HL-60/S4 treated with phorbol 12-myristate 13-acetate at 8.2 ng/mL for 4 days and 3 days (cell line): ENCODE data around the gene MICAL3.
"Not testable (repeated sequence)": the region's sequence is repeated elsewhere in the genome, so short reads cannot be mapped to it uniquely, and the experiment has no call there.

ENCODE experiments used
- in situ Hi-C: fragments of 300-500 bp; cut with MboI; formaldehyde crosslinking; loops from 2 replicates; pipeline ENCODE4 v1.15.0; 2022; ENCODE audit warnings: low sequenced_read_pairs

Gene MICAL3

GRCh38 chr22:17775781-17776465, 248.4 kb downstream of the MICAL3 start:
- in situ Hi-C loops = no loop called here

DNA sequence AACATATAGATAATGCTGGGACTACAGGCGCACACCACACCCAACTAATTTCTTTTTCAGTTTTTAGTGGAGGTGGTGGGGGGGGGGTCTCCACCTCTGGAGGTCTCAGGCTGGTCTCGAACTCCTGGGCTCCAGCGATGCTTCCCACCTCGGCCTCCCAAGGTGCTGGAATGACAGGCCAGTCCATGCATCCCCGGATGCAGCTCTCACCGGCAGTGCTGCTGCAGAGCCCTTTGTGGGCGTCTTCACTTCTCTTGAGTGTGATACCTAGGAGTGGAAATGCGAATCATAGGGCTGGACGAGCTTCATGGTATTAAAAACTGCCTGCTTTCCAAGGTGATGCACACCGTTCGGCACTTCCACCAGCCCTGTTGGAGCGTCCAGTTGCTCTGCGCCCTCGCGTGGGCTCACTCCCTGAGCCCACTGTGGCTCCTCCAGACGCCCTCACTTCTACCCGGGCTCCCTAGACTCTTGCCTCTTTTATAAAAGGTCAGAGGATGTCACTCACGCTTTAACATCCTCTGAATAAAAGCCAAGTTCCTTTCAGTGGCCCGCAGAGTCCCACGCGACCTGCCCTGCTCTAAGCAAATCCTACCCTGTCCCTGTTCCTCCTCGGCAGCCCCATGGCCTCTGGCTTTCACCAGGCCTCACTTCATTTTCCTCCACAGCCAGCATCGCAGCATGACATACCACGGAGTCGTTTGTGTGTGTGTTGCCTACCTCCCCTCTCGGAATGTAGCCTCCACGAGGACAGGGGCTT, 249.3 kb downstream of the MICAL3 start:
- in situ Hi-C loops = no loop called here

DNA sequence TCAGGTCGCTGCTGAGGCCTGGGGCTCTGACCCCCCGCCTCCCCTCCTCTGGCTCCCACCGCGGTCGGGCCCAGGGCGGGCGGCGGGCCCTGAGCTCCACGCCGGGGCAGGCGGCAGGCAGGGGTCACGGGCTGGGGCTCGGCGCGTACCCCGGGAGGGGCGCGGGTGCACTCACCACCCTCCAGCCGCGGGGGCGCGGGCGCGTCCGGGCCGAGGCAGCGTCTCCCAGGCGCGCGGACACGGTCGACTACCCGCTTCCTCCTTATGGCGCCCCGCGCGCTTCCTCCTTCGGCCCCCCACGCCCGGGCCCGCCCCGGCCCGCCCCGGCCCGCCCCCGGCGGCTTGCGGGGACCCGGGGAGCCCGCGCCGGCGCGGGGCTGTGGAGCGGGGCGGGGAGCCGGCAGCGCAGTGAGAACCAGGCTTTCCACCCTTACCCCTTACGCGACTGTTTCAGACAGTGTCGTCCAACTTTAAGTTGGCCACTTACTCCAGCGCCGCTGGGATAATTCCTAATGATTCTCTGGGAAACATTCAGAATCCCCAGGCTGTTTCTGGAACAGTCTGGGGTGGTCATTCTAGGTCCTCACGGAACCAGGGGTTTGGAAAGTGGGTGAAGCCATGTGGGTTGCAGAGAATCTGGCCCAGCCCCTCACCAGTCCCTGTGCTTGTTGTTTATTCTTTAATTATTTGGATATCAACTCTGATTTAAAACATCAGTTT, 250.0 kb downstream of the MICAL3 start, which contains the start of gene BID:
TSS of gene BID (minus strand) at position 264 of the 720 bp plus-strand sequence. CDS start 24,353 bp downstream, outside the sequence.
- in situ Hi-C loops = no loop called here

- in situ Hi-C loops = no loop called here
Measured at GRCh38 chr22:17773606-17774205, 250.7 kb downstream of the MICAL3 start.

DNA sequence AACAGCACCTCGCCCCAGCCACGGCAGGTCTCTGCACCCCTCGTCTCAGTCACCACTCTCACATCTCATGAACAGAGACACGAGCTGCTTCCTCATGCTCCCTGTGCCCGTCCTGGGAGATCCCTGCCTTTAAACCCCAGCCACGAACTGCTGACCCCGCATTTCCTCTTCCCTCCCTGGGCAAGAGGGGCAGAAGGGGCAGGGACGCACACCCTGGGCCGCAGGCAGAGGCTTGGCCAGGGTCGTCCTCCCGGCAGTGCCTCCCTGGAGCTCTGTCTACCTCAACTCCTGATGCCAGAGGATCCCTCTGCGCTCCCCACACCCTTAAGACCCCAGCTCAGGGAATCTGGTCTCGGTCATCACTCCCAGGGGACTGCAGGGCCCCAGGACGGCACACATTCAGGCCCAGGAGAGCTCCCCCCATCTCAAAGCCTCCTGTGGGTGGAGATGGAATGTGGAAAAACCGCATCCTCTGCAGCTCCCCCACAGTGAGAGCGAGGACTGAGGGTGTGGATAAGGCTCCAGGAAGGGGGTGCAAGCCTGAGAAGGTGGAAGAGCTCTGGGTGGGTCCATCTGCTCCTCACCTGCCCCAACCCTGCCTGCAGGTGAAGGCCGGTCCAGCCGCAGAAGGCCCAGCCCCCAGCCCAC, 251.3 kb downstream of the MICAL3 start:
- in situ Hi-C loops = no loop called here

- in situ Hi-C loops = no loop called here
Measured at GRCh38 chr22:17772249-17772957, 252.0 kb downstream of the MICAL3 start.

DNA sequence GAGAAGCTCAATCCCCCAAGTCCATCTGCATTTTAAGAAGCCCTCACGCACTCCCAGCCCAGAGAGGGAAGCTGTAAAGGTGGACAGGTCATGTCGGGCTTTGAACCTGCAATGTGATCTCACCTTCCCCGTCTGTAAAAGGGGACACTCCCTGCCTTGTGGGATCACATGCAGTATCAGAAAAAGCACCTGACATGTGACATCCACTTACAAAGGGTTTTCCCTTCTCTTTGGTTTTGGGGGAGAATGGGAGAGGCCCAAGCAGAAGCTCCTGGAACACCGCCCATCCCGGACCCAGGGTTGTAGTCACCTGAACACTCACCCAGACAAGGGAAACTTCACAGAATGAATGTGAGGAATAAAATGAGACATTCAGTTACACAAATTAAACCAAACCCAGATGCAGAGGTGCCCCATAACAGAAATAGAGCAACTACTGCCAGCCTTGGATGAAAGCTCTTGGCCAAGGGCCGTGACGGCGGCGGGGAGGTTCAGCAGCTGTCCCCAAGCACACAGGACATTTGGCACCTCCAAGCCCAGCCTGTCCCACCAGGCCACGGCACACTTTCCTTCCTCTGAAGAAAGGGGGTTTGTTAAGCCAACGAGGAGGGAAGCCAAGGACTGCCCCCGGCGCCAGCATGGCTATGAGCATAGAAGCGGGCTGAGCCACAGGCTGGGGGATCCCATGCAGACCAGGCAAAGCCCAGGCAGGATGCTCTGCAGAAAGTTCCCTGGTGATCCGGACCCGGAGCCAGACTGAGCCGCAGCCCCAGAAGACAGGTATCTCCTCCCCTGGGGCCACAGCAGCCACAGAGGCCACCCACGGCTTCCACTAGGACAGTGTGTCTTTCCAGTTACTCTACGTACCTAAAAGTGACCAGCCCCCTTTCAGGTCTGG, 253.9 kb downstream of the MICAL3 start:
- in situ Hi-C loops = no loop called here

DNA sequence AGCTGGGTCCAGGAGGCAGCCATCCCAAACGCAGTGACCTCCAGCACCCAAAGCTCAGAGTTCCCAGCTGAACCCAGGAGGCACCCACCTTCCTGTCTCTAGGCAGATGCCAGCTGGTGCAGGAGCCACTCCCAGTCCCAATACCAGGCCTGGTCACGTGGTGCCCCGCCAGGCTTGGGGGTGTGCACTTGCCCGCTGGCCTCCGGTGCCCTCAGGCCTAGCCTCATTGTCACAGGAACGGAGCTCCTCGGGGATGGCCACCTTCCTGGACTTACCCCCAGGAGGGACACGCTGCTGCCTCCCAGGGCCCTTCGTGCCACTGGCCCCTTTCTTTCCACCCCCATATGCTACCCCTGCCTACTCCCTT, 254.7 kb downstream of the MICAL3 start:
- in situ Hi-C loops = no loop called here

- in situ Hi-C loops = no loop called here
Measured at GRCh38 chr22:17769013-17769715, 255.2 kb downstream of the MICAL3 start.

DNA sequence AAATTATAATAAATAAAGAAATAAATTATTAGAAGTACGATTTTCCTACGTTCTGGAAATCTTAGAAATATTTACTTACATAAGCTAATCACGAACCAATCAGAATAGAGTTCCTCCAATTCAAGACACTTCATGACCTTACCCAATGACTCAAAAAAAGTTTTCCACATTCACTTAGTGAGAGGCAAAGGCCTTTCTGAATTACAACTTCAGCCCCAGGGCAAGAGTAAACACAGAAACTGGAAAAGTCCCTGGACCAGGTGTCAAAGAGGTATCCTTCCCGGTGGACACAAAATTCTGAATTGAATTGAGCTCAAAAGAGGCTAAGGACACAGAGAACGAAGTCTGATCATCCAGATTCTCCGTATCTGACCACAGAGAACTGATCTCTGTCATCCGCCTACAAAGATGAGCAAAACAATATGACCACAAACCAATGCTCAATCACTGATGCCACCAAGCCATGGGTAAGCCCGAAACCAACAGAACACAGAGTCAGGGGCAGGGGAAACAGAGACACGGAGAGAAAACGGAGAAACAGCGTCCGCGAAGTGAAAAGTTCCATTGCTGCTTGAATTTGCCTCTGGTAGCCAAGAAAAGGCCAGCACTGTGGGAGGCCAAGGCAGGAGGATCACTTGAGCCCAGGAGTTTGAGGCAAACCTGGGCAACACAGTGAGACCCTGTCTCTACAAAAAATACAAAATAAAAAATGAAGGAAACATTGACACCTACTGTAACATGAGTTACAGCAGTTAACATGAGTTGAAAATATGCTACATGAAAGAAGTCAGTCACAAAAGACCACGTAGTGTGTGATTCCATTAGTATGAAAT, 256.9 kb downstream of the MICAL3 start:
- in situ Hi-C loops = no loop called here

GRCh38 chr22:17764852-17765251, 259.5 kb downstream of the MICAL3 start:
- in situ Hi-C loops = not testable (repeated sequence)

DNA sequence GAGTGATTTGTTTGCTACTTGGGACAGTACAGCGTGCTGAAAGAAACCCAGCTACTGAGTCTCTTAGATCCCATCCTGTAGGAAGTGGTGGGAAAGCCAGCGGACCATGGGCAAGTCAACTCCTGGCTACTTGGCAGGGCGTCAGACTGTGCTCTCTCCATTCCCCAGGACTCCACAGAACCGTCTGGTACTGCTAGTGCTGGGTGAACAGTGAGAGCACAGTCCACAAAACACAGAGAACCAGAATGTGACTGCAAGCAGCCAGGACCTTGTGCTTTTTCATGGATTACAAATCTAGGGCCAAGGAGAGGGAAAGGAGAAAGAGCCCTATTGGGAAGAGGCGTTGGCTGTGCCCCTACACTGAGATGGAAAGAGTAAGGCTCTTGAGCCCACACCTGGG, 260.3 kb downstream of the MICAL3 start:
- in situ Hi-C loops = no loop called here

GRCh38 chr22:17763442-17763841, 260.9 kb downstream of the MICAL3 start:
- in situ Hi-C loops = not testable (repeated sequence)

DNA sequence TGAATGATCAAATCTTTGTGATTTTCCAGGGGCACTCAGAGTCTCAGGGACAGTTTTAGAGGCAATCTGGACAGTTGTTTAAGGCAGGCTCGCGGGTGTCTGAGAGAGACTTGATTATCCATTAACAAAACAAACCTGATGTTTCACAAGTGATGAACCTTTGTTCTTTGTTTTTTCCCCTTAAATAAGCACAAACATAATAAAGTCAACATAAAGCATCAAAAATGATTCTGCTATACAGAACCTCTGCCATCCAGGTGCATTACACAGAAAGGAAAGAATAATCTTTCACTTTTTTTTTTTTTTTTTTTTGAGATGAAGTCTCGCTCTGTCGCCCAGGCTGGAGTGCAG, 263.2 kb downstream of the MICAL3 start:
- in situ Hi-C loops = no loop called here

- in situ Hi-C loops = no loop called here
Measured at GRCh38 chr22:17754233-17754925, 270.0 kb downstream of the MICAL3 start.

GRCh38 chr22:17753401-17753989, 270.9 kb downstream of the MICAL3 start:
- in situ Hi-C loops = no loop called here

- in situ Hi-C loops = no loop called here
Measured at GRCh38 chr22:17751596-17751995, 272.8 kb downstream of the MICAL3 start.
